Activated CD4-positive, alpha-beta memory T cell treated with anti-CD3 and anti-CD28 coated beads for 36 hours (primary cell): ENCODE results near the gene POLD2. TPM values are rescaled to one million over a fixed set of nuclear protein-coding genes. Genes with fewer than 3 reads are reported as not detected.
A peak's percentile ranks its signal among the peaks of the same experiment; 100 is the strongest.

Experiments
- CTCF ChIA-PET: fragments of 350-600 bp; sonication (Branson Sonifier 250); formaldehyde crosslinking; loops from one replicate; lab custom pipeline; 2021; ENCODE audit warnings: antibody characterized with exemption, inconsistent platforms; lab: Charles Lee
- POLR2A ChIA-PET: fragments of 350-600 bp; sonication (Branson Sonifier 250); formaldehyde crosslinking; loops from one replicate; lab custom pipeline; 2021; ENCODE audit warnings: antibody characterized with exemption; lab: Charles Lee
- DNase-seq: peaks from one replicate; pipeline ENCODE4 v3.0.0-alpha.2; 2020
- H3K27ac Mint-ChIP-seq: one replicate; pipeline ENCODE4 v1.8.0; 2021; ENCODE audit warnings: mixed read lengths
- H3K27me3 Mint-ChIP-seq: one replicate; pipeline ENCODE4 v1.8.0; 2021; ENCODE audit warnings: mixed read lengths
- H3K36me3 Mint-ChIP-seq: one replicate; pipeline ENCODE4 v1.8.0; 2021; ENCODE audit warnings: mixed read lengths
- H3K4me1 Mint-ChIP-seq: one replicate; pipeline ENCODE4 v1.8.0; 2021; ENCODE audit warnings: low read depth, mixed read lengths
- H3K4me3 Mint-ChIP-seq: one replicate; pipeline ENCODE4 v1.8.0; 2021; ENCODE audit warnings: mild to moderate bottlenecking, mixed read lengths
- H3K9me3 Mint-ChIP-seq: one replicate; pipeline ENCODE4 v1.8.0; 2021; ENCODE audit warnings: mixed read lengths
- intact Hi-C: fragments of 100-400 bp; cut with micrococcal nuclease; formaldehyde crosslinking; loops from one replicate; pipeline ENCODE4 v1.15.1; 2023
- total RNA-seq, 2 experiments: library from RNA; stranded (reverse); gene quantifications; one replicate each; pipeline ENCODE4 v1.2.3, GENCODE V29; 2021

Gene POLD2
- total RNA-seq, 2 experiments from 2014 or later: 189 to 212 TPM

GRCh38 chr7:44084701-44085100 is 38.6 kb downstream of the POLD2 start:
- Mint-ChIP-seq H3K9me3 (no peaks in the 10 kb centered on the region), H3K27me3 (no peaks in the 10 kb centered on the region), H3K27ac (no peak overlapping the region), H3K36me3 (peaks cover 11% of the 10 kb centered on the region), H3K4me3 (no peak overlapping the region), H3K4me1 (peaks cover 24% of the 10 kb centered on the region)
- ChIA-PET CTCF (interaction anchor here (0.9 kb wide), 1 partner anchor 39 kb away, joined by 3 read pairs; no protein-coding TSS in a partner anchor), POLR2A (no interaction called here)
- intact Hi-C loops: no loop called here
- DNase-seq: no peak

DNA sequence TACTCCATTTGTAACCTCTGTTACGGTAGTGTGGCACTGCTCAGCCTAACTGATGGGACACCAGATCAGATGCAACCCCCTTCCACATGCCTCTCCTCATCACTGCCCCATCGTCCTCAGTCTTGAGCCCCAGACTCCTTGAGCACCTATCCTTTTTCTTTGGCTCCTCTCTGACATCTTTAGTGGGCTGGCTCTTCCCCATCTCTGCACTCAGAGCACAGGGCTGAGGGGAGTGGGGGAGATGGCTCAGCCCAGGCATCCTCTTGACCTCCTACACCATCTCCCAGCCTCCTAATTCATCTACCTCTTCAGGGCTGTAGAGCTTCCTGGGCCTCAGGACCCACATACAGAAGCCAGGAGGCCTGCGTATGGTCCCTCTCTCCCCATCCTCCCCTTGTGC is 39.6 kb downstream of the POLD2 start:
- Mint-ChIP-seq H3K9me3 (no peaks in the 10 kb centered on the region), H3K36me3 (peaks cover 14% of the 10 kb centered on the region), H3K27ac (no peak overlapping the region), H3K4me3 (peak overlapping the region; percentile 62), H3K27me3 (no peaks in the 10 kb centered on the region), H3K4me1 (peaks cover 26% of the 10 kb centered on the region)
- intact Hi-C loops: no loop called here
- POLR2A ChIA-PET: no interaction called here
- CTCF ChIA-PET: interaction anchor here (0.9 kb wide), 1 partner anchor 38 kb away, joined by 3 read pairs; no protein-coding TSS in a partner anchor
- DNase-seq: no peak

DNA sequence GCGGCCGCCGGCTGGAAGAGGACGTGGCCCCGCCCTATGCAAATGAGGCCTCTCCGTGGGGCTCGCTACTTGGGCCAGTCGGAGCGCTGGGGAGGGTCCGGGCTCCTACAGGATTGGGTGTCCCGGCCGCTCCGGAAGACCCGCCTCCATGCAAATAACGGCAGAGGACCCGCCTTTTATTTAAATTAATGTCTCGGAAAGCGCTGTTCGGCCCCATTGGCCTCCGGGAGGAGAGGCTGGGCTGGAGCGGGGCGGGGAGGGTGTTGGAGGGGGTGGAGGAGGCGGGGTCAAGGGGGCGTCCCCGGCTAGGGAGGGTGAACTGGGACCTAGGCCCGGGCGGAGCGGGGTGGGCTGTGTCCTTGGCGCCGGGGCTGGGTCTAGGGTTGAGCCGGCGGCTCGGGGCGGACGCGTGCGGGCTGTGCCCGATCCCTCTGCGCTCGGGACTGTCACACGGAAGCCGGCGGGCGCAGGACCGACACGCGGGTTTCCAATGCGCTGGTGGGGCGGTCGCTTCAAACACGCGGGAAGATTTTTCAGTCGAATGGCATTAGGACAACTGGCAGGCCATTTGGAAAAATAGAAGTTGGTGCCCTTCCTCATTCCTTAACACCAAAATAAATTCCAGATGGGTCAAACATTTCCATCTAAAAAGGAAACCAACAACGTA is 40.7 kb downstream of the POLD2 start:
- intact Hi-C loops: loop anchor here (1.0 kb wide), 8 partner anchors 15 to 413 kb away; partner anchors contain the start of genes DBNL, POLD2, UBE2D4 and YKT6
- DNase-seq: peak; percentile 99
- peak overlapping the region; percentile 56 for H3K27ac Mint-ChIP-seq
- peak overlapping the region; percentile 74 for H3K4me3 Mint-ChIP-seq
- ChIA-PET CTCF (no interaction called here), POLR2A (no interaction called here)
- peaks cover 33% of the 10 kb centered on the region for H3K4me1 Mint-ChIP-seq
- H3K27me3 Mint-ChIP-seq: no peaks in the 10 kb centered on the region
- peaks cover 23% of the 10 kb centered on the region for H3K36me3 Mint-ChIP-seq
- H3K9me3 Mint-ChIP-seq: no peaks in the 10 kb centered on the region

GRCh38 chr7:44081266-44081748 is 42.0 kb downstream of the POLD2 start:
- H3K27ac Mint-ChIP-seq: peak overlapping the region; percentile 87
- peak overlapping the region; percentile 78 for H3K4me3 Mint-ChIP-seq
- ChIA-PET POLR2A (interaction anchor here (0.7 to 4.9 kb wide), 5 partner anchors 14 to 410 kb away, joined by 3 to 19 read pairs (median 4); partner anchors contain the start of gene DBNL), CTCF (interaction anchor here (0.6 to 1.2 kb wide), 5 partner anchors 11 to 647 kb away, joined by 3 to 6 read pairs (median 3); no protein-coding TSS in a partner anchor)
- no peaks in the 10 kb centered on the region for H3K9me3 Mint-ChIP-seq
- H3K4me1 Mint-ChIP-seq: peaks cover 36% of the 10 kb centered on the region
- H3K36me3 Mint-ChIP-seq: peaks cover 34% of the 10 kb centered on the region
- no peaks in the 10 kb centered on the region for H3K27me3 Mint-ChIP-seq
- DNase-seq: peak; percentile 42
- intact Hi-C loops: no loop called here

GRCh38 chr7:44080686-44081265 is 42.6 kb downstream of the POLD2 start:
- ChIA-PET POLR2A (interaction anchor here (0.7 to 4.9 kb wide), 5 partner anchors 13 to 410 kb away, joined by 3 to 19 read pairs (median 4); partner anchors contain the start of gene DBNL), CTCF (interaction anchor here (0.6 to 1.2 kb wide), 5 partner anchors 10 to 648 kb away, joined by 3 to 6 read pairs (median 3); no protein-coding TSS in a partner anchor)
- Mint-ChIP-seq H3K9me3 (no peaks in the 10 kb centered on the region), H3K27ac (peak overlapping the region; percentile 87), H3K27me3 (no peaks in the 10 kb centered on the region), H3K4me3 (peak overlapping the region; percentile 78), H3K4me1 (peaks cover 36% of the 10 kb centered on the region), H3K36me3 (peaks cover 37% of the 10 kb centered on the region)
- DNase-seq: no peak
- intact Hi-C loops: no loop called here

DNA sequence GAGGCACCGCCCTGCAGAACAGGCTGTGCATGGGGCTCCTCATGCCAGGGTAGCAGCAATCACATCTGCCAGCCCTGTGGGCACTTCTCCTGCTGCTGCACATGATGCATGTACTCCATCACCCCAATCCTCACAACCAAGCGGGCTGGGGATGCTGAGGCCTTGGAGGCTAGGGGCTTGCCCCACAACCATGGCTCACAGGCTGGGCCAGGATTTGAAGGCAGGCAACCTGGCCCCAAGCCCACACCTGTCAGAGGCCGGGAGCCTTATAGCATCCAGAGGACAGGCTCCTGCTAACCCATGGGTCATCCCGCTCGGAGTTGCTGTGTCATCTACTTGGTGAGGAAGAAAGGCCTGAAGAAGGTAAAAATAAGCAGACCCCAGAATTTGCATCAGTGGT is 43.2 kb downstream of the POLD2 start:
- DNase-seq: no peak
- POLR2A ChIA-PET: interaction anchor here (2.3 to 4.9 kb wide), 2 partner anchors 13 to 34 kb away, joined by 16 to 19 read pairs; partner anchors contain the start of gene DBNL
- CTCF ChIA-PET: no interaction called here
- intact Hi-C loops: no loop called here
- H3K36me3 Mint-ChIP-seq: peaks cover 40% of the 10 kb centered on the region
- H3K4me1 Mint-ChIP-seq: peaks cover 36% of the 10 kb centered on the region
- no peak overlapping the region for H3K27ac Mint-ChIP-seq
- H3K9me3 Mint-ChIP-seq: no peaks in the 10 kb centered on the region
- no peaks in the 10 kb centered on the region for H3K27me3 Mint-ChIP-seq
- H3K4me3 Mint-ChIP-seq: no peak overlapping the region

- Mint-ChIP-seq H3K4me1 (peaks cover 36% of the 10 kb centered on the region), H3K27me3 (no peaks in the 10 kb centered on the region), H3K4me3 (no peak overlapping the region), H3K36me3 (peaks cover 40% of the 10 kb centered on the region), H3K9me3 (no peaks in the 10 kb centered on the region), H3K27ac (no peak overlapping the region)
- intact Hi-C loops: no loop called here
- no peak for DNase-seq
- POLR2A ChIA-PET: interaction anchor here (4.9 kb wide), 1 partner anchor 12 kb away, joined by 19 read pairs; no protein-coding TSS in a partner anchor
- CTCF ChIA-PET: no interaction called here
Measured at GRCh38 chr7:44079331-44080021, 43.9 kb downstream of the POLD2 start.

DNA sequence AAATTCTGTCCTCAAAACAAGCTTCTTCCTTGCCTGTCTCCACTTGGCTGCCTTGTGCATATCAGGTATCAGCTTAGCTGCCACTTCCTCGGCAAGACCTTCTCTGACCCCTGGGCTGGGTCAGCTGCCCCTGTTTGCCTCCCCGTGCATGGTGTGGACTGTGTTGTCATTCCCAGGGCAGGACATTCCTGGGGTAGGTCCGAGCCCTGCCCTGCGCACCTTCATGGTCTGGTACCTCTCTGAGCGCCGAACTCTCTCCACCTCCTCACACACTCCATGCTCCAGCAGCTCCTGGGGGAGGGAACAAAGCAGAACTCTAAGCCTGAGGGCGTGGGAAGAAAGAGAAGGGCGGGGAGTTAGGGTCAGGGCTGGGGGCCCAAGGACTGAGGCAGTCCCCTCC is 44.8 kb downstream of the POLD2 start:
- H3K27ac Mint-ChIP-seq: no peak overlapping the region
- intact Hi-C loops: no loop called here
- no peaks in the 10 kb centered on the region for H3K9me3 Mint-ChIP-seq
- H3K4me1 Mint-ChIP-seq: peaks cover 36% of the 10 kb centered on the region
- no peak for DNase-seq
- no peak overlapping the region for H3K4me3 Mint-ChIP-seq
- POLR2A ChIA-PET: interaction anchor here (0.6 to 4.9 kb wide), 2 partner anchors 11 to 45 kb away, joined by 4 to 19 read pairs; no protein-coding TSS in a partner anchor
- CTCF ChIA-PET: no interaction called here
- peaks cover 40% of the 10 kb centered on the region for H3K36me3 Mint-ChIP-seq
- H3K27me3 Mint-ChIP-seq: no peaks in the 10 kb centered on the region

DNA sequence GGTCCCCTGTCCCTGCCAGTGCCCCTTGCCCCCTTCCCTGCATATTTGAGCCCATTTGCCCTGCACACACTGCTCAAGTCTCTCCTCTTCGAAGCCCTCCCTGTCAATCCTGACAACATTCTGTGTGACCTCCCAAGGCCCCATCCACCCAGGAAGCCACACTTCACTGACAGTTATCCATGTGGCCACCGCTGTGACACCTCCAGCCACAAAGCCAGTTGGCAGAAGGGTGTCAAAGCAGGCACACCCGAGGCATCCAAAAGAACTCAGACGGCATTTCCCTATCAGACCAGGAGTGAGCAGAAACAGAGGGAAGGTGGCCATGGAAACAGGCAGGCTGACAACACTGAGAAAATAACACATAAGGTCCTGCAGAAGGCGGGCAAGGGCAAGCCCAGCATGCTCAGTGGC is 45.7 kb downstream of the POLD2 start:
- Mint-ChIP-seq H3K36me3 (peaks cover 43% of the 10 kb centered on the region), H3K27me3 (no peaks in the 10 kb centered on the region), H3K4me3 (no peak overlapping the region), H3K27ac (peak overlapping the region; percentile 35), H3K4me1 (peaks cover 29% of the 10 kb centered on the region), H3K9me3 (no peaks in the 10 kb centered on the region)
- POLR2A ChIA-PET: interaction anchor here (4.9 kb wide), 1 partner anchor 10 kb away, joined by 19 read pairs; no protein-coding TSS in a partner anchor
- DNase-seq: no peak
- intact Hi-C loops: no loop called here
- CTCF ChIA-PET: interaction anchor here (0.6 kb wide), 1 partner anchor 534 kb away, joined by 4 read pairs; no protein-coding TSS in a partner anchor

DNA sequence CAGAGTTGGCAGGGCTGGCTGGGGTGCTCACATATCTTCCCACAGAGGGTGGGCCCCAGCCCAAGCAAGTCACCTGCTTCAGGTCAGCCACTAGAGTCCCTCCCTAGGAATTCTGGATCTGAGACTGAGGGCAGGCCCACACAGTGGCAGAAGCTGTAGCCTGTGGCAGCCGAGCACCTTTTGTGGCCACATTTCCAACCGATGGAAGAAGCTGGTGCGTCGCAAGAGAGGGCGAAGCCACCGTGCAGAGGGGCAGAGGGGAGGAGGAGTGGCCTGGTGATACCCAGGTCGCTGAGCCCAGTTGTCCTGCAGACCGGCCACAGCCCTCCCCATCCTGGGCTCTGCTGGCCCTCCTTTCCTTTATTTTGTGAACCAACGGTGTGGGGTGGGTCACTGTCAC is 46.3 kb downstream of the POLD2 start:
- Mint-ChIP-seq H3K9me3 (no peaks in the 10 kb centered on the region), H3K36me3 (peaks cover 49% of the 10 kb centered on the region), H3K27ac (no peak overlapping the region), H3K4me3 (no peak overlapping the region), H3K4me1 (peaks cover 29% of the 10 kb centered on the region), H3K27me3 (no peaks in the 10 kb centered on the region)
- no peak for DNase-seq
- intact Hi-C loops: no loop called here
- CTCF ChIA-PET: no interaction called here
- POLR2A ChIA-PET: interaction anchor here (1.3 to 4.9 kb wide), 2 partner anchors 10 kb away, joined by 4 to 19 read pairs; no protein-coding TSS in a partner anchor

GRCh38 chr7:44076101-44076895 is 47.0 kb downstream of the POLD2 start:
- intact Hi-C loops: no loop called here
- H3K27me3 Mint-ChIP-seq: no peaks in the 10 kb centered on the region
- no peak overlapping the region for H3K4me3 Mint-ChIP-seq
- H3K4me1 Mint-ChIP-seq: peaks cover 28% of the 10 kb centered on the region
- POLR2A ChIA-PET: interaction anchor here (1.3 kb wide), 1 partner anchor 9 kb away, joined by 4 read pairs; no protein-coding TSS in a partner anchor
- no peak for DNase-seq
- CTCF ChIA-PET: interaction anchor here (1.0 kb wide), 1 partner anchor 25 kb away, joined by 3 read pairs; no protein-coding TSS in a partner anchor
- peaks cover 50% of the 10 kb centered on the region for H3K36me3 Mint-ChIP-seq
- H3K27ac Mint-ChIP-seq: peak overlapping the region; percentile 33
- H3K9me3 Mint-ChIP-seq: no peaks in the 10 kb centered on the region
